IPS DF 4.7 (cell line): ENCODE data around the gene ENDOG.

Experiments used
- DNase-seq: peaks from one replicate; pipeline ENCODE4 v3.0.0-alpha.2; 2013; ENCODE audit warnings: low spot score; ENCODE audit errors: extremely low read depth

Gene ENDOG

GRCh38 chr9:128800061-128800460 lies 18.2 kb upstream of the ENDOG start:
- DNase-seq: no peak

GRCh38 chr9:128802482-128802881 lies 15.8 kb upstream of the ENDOG start:
- no peak for DNase-seq

- DNase-seq: no peak
Measured at GRCh38 chr9:128805661-128806060, 12.6 kb upstream of the ENDOG start.

GRCh38 chr9:128807827-128808226 lies 10.5 kb upstream of the ENDOG start:
- no peak for DNase-seq

- no peak for DNase-seq
Measured at GRCh38 chr9:128808543-128808942, 9.8 kb upstream of the ENDOG start.

- DNase-seq: no peak
Measured at GRCh38 chr9:128809036-128809599, 9.2 kb upstream of the ENDOG start.

- no peak for DNase-seq
Measured at GRCh38 chr9:128809831-128810230, 8.5 kb upstream of the ENDOG start.

GRCh38 chr9:128810873-128811272 lies 7.4 kb upstream of the ENDOG start:
- no peak for DNase-seq

GRCh38 chr9:128818839-128819715 lies 777 bp downstream of the ENDOG start:
- DNase-seq: no peak

- no peak for DNase-seq
Measured at GRCh38 chr9:128819716-128820664, 1.7 kb downstream of the ENDOG start.

GRCh38 chr9:128820665-128821583 lies 2.6 kb downstream of the ENDOG start:
- DNase-seq: no peak

- DNase-seq: no peak
Measured at GRCh38 chr9:128821584-128822406, 3.5 kb downstream of the ENDOG start.

GRCh38 chr9:128822407-128823042 lies 4.2 kb downstream of the ENDOG start:
- no peak for DNase-seq

- DNase-seq: no peak
Measured at GRCh38 chr9:128823362-128823902, 5.1 kb downstream of the ENDOG start.

- no peak for DNase-seq
Measured at GRCh38 chr9:128823903-128824406, 5.7 kb downstream of the ENDOG start.

GRCh38 chr9:128824911-128825310 lies 6.6 kb downstream of the ENDOG start:
- DNase-seq: no peak

- DNase-seq: no peak
Measured at GRCh38 chr9:128825923-128826700, 7.8 kb downstream of the ENDOG start.

GRCh38 chr9:128828267-128828666 lies 10.0 kb downstream of the ENDOG start:
- no peak for DNase-seq
